Fibroblast of gingiva (primary cell): ENCODE measurements around the gene SLC35B3.
"Not testable (repeated sequence)": the region's sequence is repeated elsewhere in the genome, so short reads cannot be mapped to it uniquely, and the experiment has no call there.

Source experiments
- DNase-seq: peaks from one replicate; pipeline ENCODE4 v3.0.0-alpha.2; 2011; ENCODE audit warnings: low read depth

SLC35B3 gene

GRCh38 chr6:8435093-8435844 lies at the start of gene SLC35B3:
Gene SLC35B3 (minus strand): TSS chr6:8435545.
- peak; percentile 92 for DNase-seq

GRCh38 chr6:8483650-8484049 lies 48.3 kb upstream of the SLC35B3 start:
- no peak for DNase-seq

GRCh38 chr6:8481727-8482126 lies 46.4 kb upstream of the SLC35B3 start:
- no peak for DNase-seq

- DNase-seq = no peak
These were observed 43.1 kb upstream of the SLC35B3 start for GRCh38 chr6:8478418-8478817.

- no peak for DNase-seq
These were observed 41.3 kb upstream of the SLC35B3 start for GRCh38 chr6:8476656-8477055.

- DNase-seq = no peak
These were observed 33.4 kb upstream of the SLC35B3 start for GRCh38 chr6:8468552-8469356.

DNA sequence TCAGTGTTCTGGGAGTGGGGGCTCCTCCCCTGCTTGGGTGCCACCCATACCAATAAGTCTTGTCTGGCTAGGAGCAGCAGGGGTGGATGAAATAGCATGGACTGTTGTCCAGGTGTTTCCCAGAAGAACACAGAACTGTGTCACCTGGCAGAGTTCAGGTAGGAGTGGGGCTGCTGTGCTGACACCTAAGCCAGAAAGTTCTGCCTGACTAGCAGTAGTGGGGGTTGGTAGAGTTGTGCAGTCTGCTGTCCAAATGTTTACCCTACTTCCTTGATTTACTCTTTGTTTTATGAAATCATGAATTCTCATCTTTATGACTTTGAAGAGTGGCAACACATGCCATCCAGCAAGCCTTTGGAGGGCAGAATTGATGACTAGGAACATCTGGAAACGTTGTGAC lies 27.3 kb upstream of the SLC35B3 start:
- DNase-seq = no peak

GRCh38 chr6:8462169-8462568 lies 26.8 kb upstream of the SLC35B3 start:
- no peak for DNase-seq

GRCh38 chr6:8446391-8446790 lies 11.0 kb upstream of the SLC35B3 start:
- DNase-seq = no peak

- DNase-seq = not testable (repeated sequence)
These were observed 10.6 kb upstream of the SLC35B3 start for GRCh38 chr6:8445930-8446329.

GRCh38 chr6:8442150-8442549 lies 6.8 kb upstream of the SLC35B3 start:
- no peak for DNase-seq

DNA sequence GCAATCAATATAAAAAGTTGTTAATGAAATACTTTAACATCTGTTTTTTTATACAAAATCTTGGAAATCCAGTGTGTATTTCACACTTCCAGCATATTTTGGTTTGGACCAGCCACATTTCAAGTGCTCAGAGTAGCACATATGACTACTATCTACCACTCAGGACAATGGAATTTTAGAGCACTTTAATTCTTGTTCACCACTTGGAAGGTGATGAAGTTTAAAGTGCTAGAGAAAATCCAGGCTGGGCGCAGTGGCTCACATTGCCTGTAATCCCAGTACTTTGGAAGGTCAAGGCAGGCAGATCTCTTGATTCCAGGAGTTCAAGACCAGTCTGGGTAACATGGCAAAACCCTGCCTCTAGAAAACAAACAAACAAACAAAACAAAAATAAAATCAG lies 6.1 kb upstream of the SLC35B3 start:
- DNase-seq = no peak

DNA sequence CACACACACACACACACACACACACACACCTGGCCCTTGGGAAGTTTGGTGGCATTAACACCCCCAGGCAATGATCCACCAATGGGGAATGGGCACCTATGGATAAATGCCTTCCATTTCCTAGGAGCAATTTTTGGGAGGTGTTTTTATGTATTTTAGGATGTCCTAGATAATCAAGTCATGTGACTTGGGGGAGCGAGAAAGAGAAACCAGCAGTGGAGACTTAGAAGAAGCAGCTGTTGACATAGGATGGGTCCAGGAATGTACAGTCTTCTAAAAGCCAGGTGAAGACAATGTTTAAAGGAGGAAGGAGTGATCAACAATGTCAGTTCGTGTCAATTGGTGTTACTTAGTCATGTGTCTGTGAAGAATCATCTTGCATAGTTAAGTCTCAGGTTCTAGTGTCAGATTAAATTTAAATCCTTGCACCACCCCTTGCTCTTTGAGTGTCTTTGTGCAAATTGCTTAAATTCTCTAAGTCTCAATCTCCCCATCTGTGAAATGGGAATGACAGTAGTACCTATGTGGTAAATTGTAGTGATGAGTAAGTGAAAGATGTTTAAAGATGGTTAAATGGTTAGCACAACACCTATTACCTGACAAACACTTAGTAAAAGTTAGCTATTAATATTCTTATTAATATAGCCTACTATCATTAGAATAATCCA lies 4.4 kb upstream of the SLC35B3 start:
- no peak for DNase-seq

DNA sequence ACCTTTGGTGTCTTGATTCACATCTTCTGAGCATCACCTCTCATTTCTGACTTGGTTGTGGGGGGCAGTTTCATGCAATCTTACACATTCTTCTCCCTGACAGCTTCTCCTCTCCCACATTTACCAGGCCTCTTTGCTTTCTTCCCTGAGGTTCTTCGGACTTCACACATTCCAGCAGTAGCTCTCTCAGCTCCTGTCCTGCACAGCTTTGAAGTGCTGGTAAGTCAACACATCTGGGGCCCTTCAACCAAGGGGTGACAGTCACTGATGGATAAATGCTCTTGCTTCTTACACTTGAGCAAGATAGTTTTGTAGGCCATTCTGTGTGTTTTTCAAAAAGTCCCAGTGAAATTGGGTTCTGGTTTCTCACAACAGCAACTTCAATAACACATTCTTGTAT lies 2.5 kb upstream of the SLC35B3 start:
- no peak for DNase-seq

GRCh38 chr6:8436966-8437365 lies 1.6 kb upstream of the SLC35B3 start:
- no peak for DNase-seq

DNA sequence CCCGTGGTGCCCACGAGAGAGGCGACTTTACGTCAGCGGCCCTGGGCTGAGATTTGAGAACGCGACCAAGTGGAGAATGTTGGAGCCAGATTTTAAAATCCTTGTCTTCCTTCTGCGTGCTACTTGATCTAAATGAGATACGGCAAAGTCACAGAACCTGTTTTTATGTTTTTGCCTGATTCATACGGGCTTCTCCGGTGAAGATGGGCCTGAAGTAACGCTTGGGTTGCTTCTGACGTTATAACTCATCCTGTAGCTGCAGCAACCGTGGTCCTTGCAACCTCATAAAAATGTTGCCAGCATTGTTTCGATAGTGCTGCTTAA lies 462 bp upstream of the SLC35B3 start:
- no peak for DNase-seq

DNA sequence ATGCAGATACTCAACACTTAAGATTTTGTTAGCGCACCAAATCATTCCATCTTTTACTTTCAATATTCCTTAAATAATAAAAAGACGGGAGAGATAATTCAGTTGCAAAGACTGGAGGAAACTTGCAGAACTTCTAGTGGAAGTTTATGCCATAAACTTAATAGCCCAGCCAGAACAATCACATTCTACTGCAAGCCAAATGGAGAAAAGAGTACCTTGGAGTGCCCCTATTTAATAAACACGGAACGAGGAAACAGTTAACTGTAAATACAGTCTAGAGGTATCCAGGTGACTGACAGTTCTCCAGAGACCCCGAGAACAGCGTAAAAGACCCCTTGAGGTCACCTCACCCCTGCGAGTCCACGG lies 635 bp downstream of the SLC35B3 start:
- DNase-seq = no peak

- DNase-seq = no peak
These were observed 2.7 kb downstream of the SLC35B3 start for GRCh38 chr6:8432614-8433013.

DNA sequence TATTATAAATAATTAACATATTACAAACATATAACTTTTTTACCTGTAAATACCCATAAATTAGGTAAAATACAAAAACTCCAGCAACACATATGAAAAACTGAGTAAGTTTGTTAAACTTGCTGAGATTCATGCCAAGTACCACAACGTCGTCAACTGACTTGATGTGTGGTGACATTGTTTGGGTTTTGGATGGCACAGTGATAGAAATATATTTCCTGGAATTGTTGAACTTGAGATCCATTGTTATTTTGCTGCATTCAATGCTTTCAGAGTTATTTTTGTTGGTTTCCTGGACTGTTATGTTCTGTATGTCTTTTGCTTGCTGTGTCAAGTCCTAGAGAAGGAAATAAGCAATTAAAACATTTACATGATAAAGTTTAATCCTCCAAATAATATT lies 5.5 kb downstream of the SLC35B3 start:
- DNase-seq = no peak

DNA sequence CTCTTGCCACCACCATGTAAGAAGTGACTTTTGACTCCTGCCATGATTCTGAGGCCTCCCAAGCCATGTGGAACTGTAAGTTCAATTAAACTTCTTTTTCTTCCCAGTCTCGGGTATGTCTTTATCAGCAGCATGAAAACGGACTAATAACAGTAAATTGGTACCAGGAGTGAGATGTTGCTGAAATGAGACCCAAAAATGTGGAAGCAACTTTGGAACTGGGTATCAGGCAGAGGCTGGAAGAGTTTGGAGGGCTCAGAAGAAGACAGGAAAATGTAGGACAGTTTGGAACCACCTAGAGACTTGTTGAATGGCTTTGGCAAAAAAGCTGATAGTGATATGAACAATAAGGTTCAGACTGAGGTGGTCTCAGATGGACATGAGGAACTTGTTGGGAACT lies 8.8 kb downstream of the SLC35B3 start:
- DNase-seq = not testable (repeated sequence)

GRCh38 chr6:8420031-8420588 lies 15.2 kb downstream of the SLC35B3 start:
- DNase-seq = no peak

GRCh38 chr6:8415913-8416312 lies 19.4 kb downstream of the SLC35B3 start:
- DNase-seq = no peak

DNA sequence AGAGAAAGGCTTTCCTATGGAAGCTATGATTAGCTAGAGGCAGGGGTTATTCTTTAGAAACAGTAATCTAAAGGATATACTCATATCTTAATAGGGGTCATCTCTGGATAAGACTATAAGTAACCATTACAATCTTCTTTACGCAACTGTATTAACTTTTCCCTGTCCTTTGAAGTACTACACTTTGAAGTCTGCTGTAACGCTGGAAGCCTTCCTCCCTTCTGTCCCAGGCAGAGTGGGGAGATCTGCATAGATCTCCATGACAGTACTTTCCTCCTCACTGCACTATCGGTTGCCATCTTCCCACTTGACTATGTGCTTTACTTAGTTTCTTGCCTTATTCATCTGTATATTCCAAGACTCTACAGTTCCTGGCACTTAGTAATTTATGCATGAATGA lies 20.1 kb downstream of the SLC35B3 start:
- no peak for DNase-seq
